Measurements from ENCODE around the gene ARMC2. TPM values are rescaled to one million over a fixed set of nuclear protein-coding genes. Genes with fewer than 3 reads are reported as not detected.

Gene ARMC2
- total and polyA plus RNA-seq, 2 of the 4 experiments (the other 2 are of a cell fraction), result 0.72 to 3.9 TPM

DNA sequence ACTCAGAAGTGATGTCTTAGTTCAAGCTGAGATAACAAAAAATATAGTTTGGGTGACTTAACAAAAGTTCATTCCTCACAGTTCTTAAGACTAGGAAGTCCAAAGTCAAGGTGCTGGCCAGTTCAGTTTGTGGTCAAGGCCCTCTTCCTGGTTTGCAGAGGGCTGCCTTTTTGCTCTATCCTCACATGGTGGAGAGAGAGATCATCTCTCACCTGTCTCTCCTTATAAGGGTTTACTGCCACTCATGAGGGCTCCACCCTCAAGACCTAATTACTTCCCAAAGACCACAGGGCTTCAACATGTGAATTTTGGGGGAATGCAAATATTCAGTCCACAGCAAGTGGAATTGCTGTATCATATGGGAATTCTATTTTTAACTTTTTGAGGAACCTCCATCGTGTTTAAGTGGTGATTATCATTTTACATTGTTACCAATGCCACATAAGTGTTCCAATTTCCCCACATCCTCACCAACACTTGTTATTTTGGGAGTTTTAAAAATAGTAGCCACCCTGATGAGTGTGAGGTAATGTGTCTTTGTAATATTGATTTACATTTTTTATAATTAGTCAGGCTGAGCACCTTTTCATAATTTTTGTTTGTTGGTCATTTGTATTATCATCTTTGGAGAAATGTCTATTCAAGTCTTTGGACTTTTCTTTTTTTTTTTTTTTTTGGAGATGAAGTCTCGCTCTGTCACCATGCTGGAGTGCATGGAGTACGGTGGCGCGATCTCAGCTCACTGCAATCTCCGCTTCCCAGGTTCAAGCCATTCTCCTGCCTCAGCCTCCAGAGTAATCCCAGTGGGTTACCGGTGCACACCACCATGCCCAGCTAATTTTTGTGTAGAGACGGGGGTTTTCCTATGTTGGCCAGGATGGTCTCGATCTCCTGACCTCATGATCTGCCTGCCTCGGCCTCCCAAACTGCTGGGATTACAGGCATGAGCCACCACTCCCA lies 134.2 kb downstream of the ARMC2 start (continued):
- TF ChIP-seq RAD21 (IDR thresholded peaks at IDR 0.05; ENCODE audit: low read length) (no peak), POLR2A (IDR thresholded peaks at IDR 0.05; ENCODE audit: low read depth, low read length) (no peak)

DNA sequence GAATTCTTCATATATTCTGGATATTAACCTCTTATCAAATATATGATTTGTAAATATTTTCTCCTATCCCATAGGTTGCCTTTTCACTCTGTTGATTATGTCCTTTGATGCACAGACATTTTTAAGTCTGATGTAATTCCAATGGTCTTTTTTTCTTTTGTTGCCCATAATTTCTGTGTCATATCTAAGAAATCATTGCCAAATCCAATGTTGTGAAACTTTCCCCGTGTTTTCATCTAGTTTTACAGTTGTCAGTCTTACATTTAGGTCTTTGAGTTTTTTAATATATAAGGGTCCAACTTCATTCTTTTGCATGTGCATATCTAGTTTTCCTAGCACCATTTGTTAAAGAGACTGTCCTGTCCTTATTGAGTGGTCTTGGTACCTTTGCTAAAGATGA lies 134.9 kb downstream of the ARMC2 start:
- Histone ChIP-seq H3K9me1 (ENCODE audit: insufficient read depth, low read length) (no peaks in the 10 kb centered on the region), H2BK5ac (ENCODE audit: low read depth, low read length, poor library complexity, severe bottlenecking) (no peak overlapping the region), H2AFZ (replicated peaks; ENCODE audit: low read length, poor library complexity) (no peak overlapping the region), H3K79me1 (ENCODE audit: low read depth in 1 of 2, low read length in 2 of 2) (no peaks in the 10 kb centered on the region), H2BK120ac (ENCODE audit: low read depth, low read length) (no peak overlapping the region), H4K91ac (ENCODE audit: insufficient read depth, low read depth, low read length) (no peak overlapping the region), H4K8ac (ENCODE audit: low read depth in 2 of 2, low read length in 2 of 2) (no peak overlapping the region), H3K9ac (ENCODE audit: low read depth, low read length) (no peak overlapping the region), H3K9me3 (ENCODE audit: control insufficient read depth, insufficient read depth, low read length) (no peaks in the 10 kb centered on the region), H2BK15ac (ENCODE audit: low read depth, low read length) (no peak overlapping the region), H3K36me3 (ENCODE audit: control insufficient read depth, insufficient read depth, low read length) (peaks cover 4% of the 10 kb centered on the region), H2AK5ac (ENCODE audit: low read depth, low read length) (no peak overlapping the region), H2BK20ac (ENCODE audit: low read depth, low read length) (no peak overlapping the region), H3K4me3 (ENCODE audit: insufficient read depth, low read depth, low read length) (no peak overlapping the region), H4K20me1 (ENCODE audit: insufficient read depth, low read length) (no peaks in the 10 kb centered on the region), H3K23ac (ENCODE audit: low read depth, low read length) (no peak overlapping the region), H2AK9ac (replicated peaks; ENCODE audit: low read depth, low read length, poor library complexity) (no peak overlapping the region), H4K5ac (ENCODE audit: low read depth, low read length) (no peak overlapping the region), H3K4me2 (ENCODE audit: low read depth, low read length) (no peak overlapping the region), H3K4me1 (ENCODE audit: control insufficient read depth, insufficient read depth, low read length) (no peaks in the 10 kb centered on the region), H3K27me3 (ENCODE audit: control insufficient read depth, insufficient read depth, low read length) (no peaks in the 10 kb centered on the region), H3K18ac (ENCODE audit: low read depth, low read length) (no peak overlapping the region), H3K27ac (ENCODE audit: insufficient read depth, low read length) (no peak overlapping the region), H3K14ac (replicated peaks; ENCODE audit: low read depth, low read length) (no peak overlapping the region), H3K4ac (ENCODE audit: low read depth, low read length) (no peak overlapping the region), H3K56ac (ENCODE audit: extremely low read depth, insufficient read depth, low read length) (no peak overlapping the region)
- in situ Hi-C loops (cut with MboI; ENCODE audit: low sequenced_read_pairs), result no loop called here
- ChIA-PET CTCF (no interaction called here), POLR2A (ENCODE audit: unreplicated experiment) (no interaction called here)
- TF ChIP-seq MAFK (IDR thresholded peaks at IDR 0.05; ENCODE audit: low read depth, low read length), result no peak
- no peak for TF ChIP-seq CHD1 (IDR thresholded peaks at IDR 0.05; ENCODE audit: low read depth, low read length)
- no peak for TF ChIP-seq RCOR1 (IDR thresholded peaks at IDR 0.05; ENCODE audit: insufficient replicate concordance, low read length)
- no peak for TF ChIP-seq MAZ (IDR thresholded peaks at IDR 0.05; ENCODE audit: borderline replicate concordance, low read depth, low read length)
- no peak for TF ChIP-seq RAD21 (IDR thresholded peaks at IDR 0.05; ENCODE audit: low read length)
- TF ChIP-seq NFE2L2 (IDR thresholded peaks at IDR 0.05; ENCODE audit: low read depth, low read length), result no peak
- no peak for TF ChIP-seq MXI1 (IDR thresholded peaks at IDR 0.05; ENCODE audit: borderline replicate concordance, low read depth, low read length)
- DNase-seq (no peak), ATAC-seq (ENCODE audit: low read depth) (no peak)
- dilution Hi-C loops (cut with HindIII; ENCODE audit: low sequenced_read_pairs, unreplicated experiment), result no loop called here
- WGBS, 2 experiments (ENCODE audit: extremely low coverage in 2 of 2, insufficient read length in 1 of 2), result no CpG with 5 or more reads among the region's 1 CpG
- intact Hi-C loops (cut with micrococcal nuclease), result no loop called here
- BruUV-seq (replicated peaks), result no TSS peak
